Right lobe of liver (tissue), 4 donors: ENCODE measurements around the gene DLG5.

Experiments used
- CTCF ChIP-seq, 4 donors: fragments of 200-600 bp in 3 of 4; fragments of 450-650 bp in 1 of 4; IDR thresholded peaks; one replicate each; pipeline versions ENCODE4 v1.5.1 to v1.8.0; 2016 to 2022; ENCODE audit warnings: antibody characterized with exemption in 4 of 4, mild to moderate bottlenecking in 2 of 4
- POLR2A ChIP-seq: fragments of 450-650 bp; IDR thresholded peaks from one replicate; pipeline ENCODE4 v1.6.1; 2017; ENCODE audit warnings: antibody characterized with exemption, mild to moderate bottlenecking
- donor health status: DM: no; HTN: no; CAD: no.
- donor health status: DM: no; HTN: no; CAD: no.
- donor health status: DM: no; HTN: yes; CAD: no.

GRCh38 chr10:77896058-77896457 lies 30.5 kb downstream of the DLG5 start:
- no peak for TF ChIP-seq CTCF (IDR thresholded peaks at IDR 0.05)
- TF ChIP-seq POLR2A = no peak
